A549 (cell line): ENCODE measurements around the gene SLC2A2. TPM values are rescaled to one million over a fixed set of nuclear protein-coding genes. Genes with fewer than 3 reads are reported as not detected.

Source experiments
- ATAC-seq, 2 experiments: fragments of 200-7000 bp in 1 of 2; fragments of >200 bp in 1 of 2; cut with Nextera tagmentation in 1 of 2; cut with Tn5 transposase in 1 of 2; 3 replicates each; pipeline versions ENCODE4 v1.8.0 to v1.9.1; 2018 to 2020; ENCODE audit warnings: mild to moderate bottlenecking in 1 of 2, moderate library complexity in 1 of 2
- CTCF ChIA-PET: fragments of 300-600 bp; sonication (Branson Sonifier 250); formaldehyde crosslinking; extraction: SDS; loops from one replicate; lab custom pipeline; 2021; ENCODE audit warnings: antibody characterized with exemption, inconsistent platforms; lab: Yijun Ruan, JAX
- POLR2A ChIA-PET: fragments of 350-600 bp; formaldehyde crosslinking; extraction: SDS; loops from one replicate; lab custom pipeline; 2021; ENCODE audit warnings: antibody characterized with exemption, inconsistent platforms; lab: Yijun Ruan, JAX
- DNase-seq, 2 experiments: peaks; one replicate each; pipeline versions ENCODE4 v3.0.0 to v3.0.0-alpha.2; 2011 to 2016; ENCODE audit warnings: low read depth in 1 of 2, low spot score in 1 of 2
- FAIRE-seq: peaks from 2 replicates; lab custom pipeline; 2011; peaks lifted over from hg19 to GRCh38; lab: Jason Lieb, UNC
- H3K27ac ChIP-seq, 2 experiments: fragments of >200 bp; sonication (Bioruptor Twin); formaldehyde crosslinking; 3 replicates each; pipeline ENCODE4 v1.5.1; 2016 to 2017
- H3K4me1 ChIP-seq: fragments of >200 bp; sonication (Bioruptor Twin); formaldehyde crosslinking; 3 replicates; pipeline ENCODE4 v1.6.1; 2016
- H3K4me2 ChIP-seq: fragments of >200 bp; sonication (Bioruptor Twin); formaldehyde crosslinking; 3 replicates; pipeline ENCODE4 v1.6.1; 2016
- H3K4me3 ChIP-seq: fragments of >200 bp; sonication (Bioruptor Twin); formaldehyde crosslinking; 3 replicates; pipeline ENCODE4 v1.5.1; 2016
- H3K9me3 ChIP-seq: fragments of >200 bp; sonication (Bioruptor Twin); formaldehyde crosslinking; 3 replicates; pipeline ENCODE4 v1.6.1; 2016
- CBX2 ChIP-seq: fragments of 200-600 bp; sonication (generic); IDR thresholded peaks from 2 replicates; pipeline ENCODE4 v1.6.1; 2016; ENCODE audit warnings: low read depth, mild to moderate bottlenecking, borderline replicate concordance
- CBX8 ChIP-seq: fragments of 200-600 bp; sonication (generic); IDR thresholded peaks from 2 replicates; pipeline ENCODE4 v1.6.1; 2016
- E2F6 ChIP-seq: IDR thresholded peaks from 2 replicates; pipeline ENCODE4 v1.6.1; 2012; ENCODE audit warnings: low read depth, borderline replicate concordance
- EHF ChIP-seq: fragments of 250-450 bp; sonication (Bioruptor Pico); IDR thresholded peaks from 2 replicates; pipeline ENCODE4 v1.5.0; 2020; ENCODE audit warnings: mild to moderate bottlenecking
- EHMT2 ChIP-seq: fragments of 200-600 bp; sonication (generic); IDR thresholded peaks from 2 replicates; pipeline ENCODE4 v1.6.1; 2016; ENCODE audit warnings: antibody characterized with exemption, low read depth, mild to moderate bottlenecking, moderate library complexity
- ELK1 ChIP-seq: fragments of 150-350 bp; IDR thresholded peaks from 2 replicates; pipeline ENCODE4 v1.6.1; 2014; ENCODE audit warnings: low read depth, mild to moderate bottlenecking, low read length
- EP300 ChIP-seq, 2 experiments: fragments of >200 bp; sonication (Bioruptor Twin); formaldehyde crosslinking; IDR thresholded peaks; 2 replicates in 1 of 2; 3 replicates in 1 of 2; pipeline ENCODE4 v1.6.1; 2016 to 2017
- ESRRA ChIP-seq: fragments of 150-350 bp; IDR thresholded peaks from 2 replicates; pipeline ENCODE4 v1.6.1; 2014; ENCODE audit warnings: mild to moderate bottlenecking, low read length, borderline replicate concordance
- FOSB ChIP-seq: fragments of 250-450 bp; sonication (Bioruptor Pico); IDR thresholded peaks from 2 replicates; pipeline ENCODE4 v1.5.0; 2020; ENCODE audit warnings: mild to moderate bottlenecking, moderate library complexity
- FOXS1 ChIP-seq: fragments of 250-450 bp; sonication (Bioruptor Pico); IDR thresholded peaks from 2 replicates; pipeline ENCODE4 v1.5.0; 2020; ENCODE audit warnings: mild to moderate bottlenecking, moderate library complexity
- GATA3 ChIP-seq: IDR thresholded peaks from 2 replicates; pipeline ENCODE4 v1.6.1; 2012; ENCODE audit warnings: borderline replicate concordance
- HDAC2 ChIP-seq: fragments of 200-600 bp; sonication (generic); IDR thresholded peaks from 2 replicates; pipeline ENCODE4 v1.6.1; 2016
- HMGXB4 ChIP-seq: fragments of 250-450 bp; sonication (Bioruptor Pico); IDR thresholded peaks from 2 replicates; pipeline ENCODE4 v1.5.0; 2021; ENCODE audit warnings: mild to moderate bottlenecking, moderate library complexity, borderline replicate concordance
- MAFK ChIP-seq: fragments of 450-650 bp; IDR thresholded peaks from 2 replicates; pipeline ENCODE4 v1.6.1; 2014; ENCODE audit not compliant: partially characterized antibody
- MAX ChIP-seq: IDR thresholded peaks from 2 replicates; pipeline ENCODE4 v1.6.1; 2012
- MAZ ChIP-seq: fragments of 150-350 bp; IDR thresholded peaks from 2 replicates; pipeline ENCODE4 v1.6.1; 2014; ENCODE audit warnings: antibody characterized with exemption, low read depth, low read length, borderline replicate concordance
- POLR2A ChIP-seq: IDR thresholded peaks from 2 replicates; pipeline ENCODE4 v1.6.1; 2012; ENCODE audit warnings: mild to moderate bottlenecking, low read length
- RAD21 ChIP-seq, 2 experiments: fragments of >200 bp in 1 of 2; sonication (Bioruptor Twin) in 1 of 2; formaldehyde crosslinking in 1 of 2; IDR thresholded peaks in 1 of 2; conservative IDR thresholded peaks in 1 of 2; 2 replicates in 1 of 2; 3 replicates in 1 of 2; pipeline ENCODE4 v1.6.1; 2012 to 2018; ENCODE audit warnings: inconsistent platforms in 1 of 2
- RFX5 ChIP-seq: fragments of 450-650 bp; IDR thresholded peaks from 2 replicates; pipeline ENCODE4 v1.7.1; 2014; ENCODE audit warnings: antibody characterized with exemption, mild to moderate bottlenecking, moderate library complexity
- SMC3 ChIP-seq: fragments of >200 bp; sonication (Bioruptor Twin); formaldehyde crosslinking; IDR thresholded peaks from 3 replicates; pipeline ENCODE4 v1.6.1; 2018; ENCODE audit warnings: inconsistent platforms
- ZSCAN20 ChIP-seq: fragments of 250-450 bp; sonication (Bioruptor Pico); IDR thresholded peaks from 2 replicates; pipeline ENCODE4 v1.8.0; 2022; ENCODE audit warnings: mild to moderate bottlenecking, moderate library complexity
- WGBS: methylation state at CpG from one replicate; pipeline ENCODE4 v1.1.6; 2017; ENCODE audit errors: missing lambda C conversion rate; 5-methylcytosine and 5-hydroxymethylcytosine counted together
- polyA plus RNA-seq, 4 experiments: library from polyadenylated mRNA; depleted of rRNA in 3 of 4; stranded (reverse); fragments of >200 nt; fragmentation: RNase III in 1 of 4; extraction: RNeasy Plus Mini Kit Qiagen cat#74134 plus additional on column Dnase treatment in 1 of 4; gene quantifications; 2 replicates in 3 of 4; 3 replicates in 1 of 4; pipeline ENCODE4 v1.2.3, GENCODE V29; 2011 to 2017

Gene SLC2A2
- polyA plus RNA-seq, 2 of the 4 experiments (the other 2 are of a cell fraction) = not detected

- ATAC-seq (no peak), DNase-seq (no peak), FAIRE-seq (no peak)
- TF ChIP-seq MAFK (peak; percentile 79), CBX2 (no peak)
- H3K4me1 ChIP-seq = peaks cover 10% of the 10 kb centered on the region; the same call in 2 of the 3 replicates
- H3K9me3 ChIP-seq = no peaks in the 10 kb centered on the region
- H3K27ac ChIP-seq = no peak overlapping the region
- ChIA-PET POLR2A (interaction anchor here (0.6 kb wide), 1 partner anchor 143 kb away, joined by 3 read pairs; no protein-coding TSS in a partner anchor), CTCF (interaction anchor here (0.5 kb wide), 1 partner anchor 556 kb away, joined by 3 read pairs; no protein-coding TSS in a partner anchor)
- 82% methylated on average over 4 of the region's 4 CpGs for WGBS
- H3K4me2 ChIP-seq = no peak overlapping the region
- H3K4me3 ChIP-seq = no peak overlapping the region
Measured at GRCh38 chr3:171011873-171012336, 14.6 kb downstream of the SLC2A2 start.

- Histone ChIP-seq H3K4me3 (no peak overlapping the region), H3K4me2 (no peak overlapping the region), H3K27ac (no peak overlapping the region), H3K4me1 (peaks cover 10% of the 10 kb centered on the region; the same call in 2 of the 3 replicates), H3K9me3 (no peaks in the 10 kb centered on the region)
- no peak for DNase-seq
- no peak for ATAC-seq
- POLR2A ChIA-PET = interaction anchor here (0.6 kb wide), 1 partner anchor 143 kb away, joined by 3 read pairs; no protein-coding TSS in a partner anchor
- CTCF ChIA-PET = no interaction called here
- no peak for FAIRE-seq
- WGBS = 72% methylated on average over 2 of the region's 2 CpGs
- TF ChIP-seq RFX5 (no peak), EHF (CRISPR knock-in tag) (no peak), MAX (no peak), GATA3 (no peak), HMGXB4 (no peak), FOSB (CRISPR knock-in tag) (no peak), HDAC2 (no peak), FOXS1 (CRISPR knock-in tag) (no peak), E2F6 (no peak), CBX8 (no peak)
Measured at GRCh38 chr3:171011109-171011872, 15.2 kb downstream of the SLC2A2 start.

- POLR2A ChIA-PET = no interaction called here
Measured at GRCh38 chr3:171007316-171007715, 19.2 kb downstream of the SLC2A2 start.

GRCh38 chr3:171005648-171006047, 20.9 kb downstream of the SLC2A2 start:
- CTCF ChIA-PET = no interaction called here
- Histone ChIP-seq H3K4me2 (no peak overlapping the region), H3K27ac (0 out of 6 replicates have a peak overlapping the region, but pooled peaks of 1 of the 2 experiments have one; percentile 48), H3K4me1 (peaks cover 22% of the 10 kb centered on the region), H3K4me3 (no peak overlapping the region), H3K9me3 (no peaks in the 10 kb centered on the region)
- FAIRE-seq (no peak), ATAC-seq (no peak), DNase-seq (no peak)
- POLR2A ChIA-PET = no interaction called here
- 90% methylated on average over 4 of the region's 4 CpGs for WGBS
- TF ChIP-seq EHMT2 (no peak), EHF (CRISPR knock-in tag) (no peak), POLR2A (no peak), RAD21 (conservative IDR thresholded peaks at IDR 0.05 in 1 of 2, IDR thresholded peaks at IDR 0.05 in 1 of 2) (no peak), E2F6 (no peak), SMC3 (no peak), MAZ (no peak), HMGXB4 (no peak), ESRRA (no peak), FOXS1 (CRISPR knock-in tag) (no peak), ELK1 (no peak), ZSCAN20 (no peak)

More at GRCh38 chr3:171007316-171007715, 19.2 kb downstream of the SLC2A2 start:
- FAIRE-seq (no peak), DNase-seq (no peak), ATAC-seq (no peak)
- CTCF ChIA-PET = no interaction called here
- Histone ChIP-seq H3K4me3 (no peak overlapping the region), H3K4me1 (peaks cover 9% of the 10 kb centered on the region; the same call in 2 of the 3 replicates), H3K4me2 (no peak overlapping the region), H3K9me3 (no peaks in the 10 kb centered on the region), H3K27ac (peak overlapping the region in 1 of 2 experiments; percentile 54; a peak in 3 of 6 replicates)
- TF ChIP-seq MAFK (peak; percentile 78), EP300 (IDR thresholded peaks at IDR 0.05) (no peak)
